Stomach smooth muscle (tissue), 2 donors: ENCODE data around the gene TUBA1B.
"Not testable (repeated sequence)": the region's sequence is repeated elsewhere in the genome, so short reads cannot be mapped to it uniquely, and the experiment has no call there.

ENCODE experiments used
- H3K27ac ChIP-seq: one replicate; pipeline ENCODE4 v1.7.0; 2013; ENCODE audit warnings: mild to moderate bottlenecking, low read length, inconsistent platforms
- H3K27me3 ChIP-seq, 2 donors: one replicate each; pipeline ENCODE4 v1.7.0; 2013; ENCODE audit warnings: low read length in 2 of 2; ENCODE audit not compliant: insufficient read depth in 2 of 2, control insufficient read depth in 1 of 2
- H3K36me3 ChIP-seq, 2 donors: one replicate each; pipeline ENCODE4 v1.7.0; 2013; ENCODE audit warnings: low read length in 2 of 2; ENCODE audit not compliant: control insufficient read depth in 2 of 2, insufficient read depth in 2 of 2
- H3K4me1 ChIP-seq: one replicate; pipeline ENCODE4 v1.7.0; 2013; ENCODE audit warnings: low read length; ENCODE audit not compliant: control insufficient read depth, insufficient read depth
- H3K4me3 ChIP-seq, 2 donors: one replicate each; pipeline ENCODE4 v1.7.0; 2013; ENCODE audit warnings: low read length in 2 of 2
- H3K9ac ChIP-seq, 2 donors: one replicate each; pipeline ENCODE4 v1.7.0; 2013; ENCODE audit warnings: low read length in 2 of 2, mild to moderate bottlenecking in 1 of 2
- H3K9me3 ChIP-seq, 2 donors: one replicate each; pipeline ENCODE4 v1.7.0; 2013; ENCODE audit warnings: low read length in 2 of 2; ENCODE audit not compliant: control insufficient read depth in 2 of 2
- donor health status: healthy.
- donor health status: Pancreatic carcinoma.

TUBA1B gene

DNA sequence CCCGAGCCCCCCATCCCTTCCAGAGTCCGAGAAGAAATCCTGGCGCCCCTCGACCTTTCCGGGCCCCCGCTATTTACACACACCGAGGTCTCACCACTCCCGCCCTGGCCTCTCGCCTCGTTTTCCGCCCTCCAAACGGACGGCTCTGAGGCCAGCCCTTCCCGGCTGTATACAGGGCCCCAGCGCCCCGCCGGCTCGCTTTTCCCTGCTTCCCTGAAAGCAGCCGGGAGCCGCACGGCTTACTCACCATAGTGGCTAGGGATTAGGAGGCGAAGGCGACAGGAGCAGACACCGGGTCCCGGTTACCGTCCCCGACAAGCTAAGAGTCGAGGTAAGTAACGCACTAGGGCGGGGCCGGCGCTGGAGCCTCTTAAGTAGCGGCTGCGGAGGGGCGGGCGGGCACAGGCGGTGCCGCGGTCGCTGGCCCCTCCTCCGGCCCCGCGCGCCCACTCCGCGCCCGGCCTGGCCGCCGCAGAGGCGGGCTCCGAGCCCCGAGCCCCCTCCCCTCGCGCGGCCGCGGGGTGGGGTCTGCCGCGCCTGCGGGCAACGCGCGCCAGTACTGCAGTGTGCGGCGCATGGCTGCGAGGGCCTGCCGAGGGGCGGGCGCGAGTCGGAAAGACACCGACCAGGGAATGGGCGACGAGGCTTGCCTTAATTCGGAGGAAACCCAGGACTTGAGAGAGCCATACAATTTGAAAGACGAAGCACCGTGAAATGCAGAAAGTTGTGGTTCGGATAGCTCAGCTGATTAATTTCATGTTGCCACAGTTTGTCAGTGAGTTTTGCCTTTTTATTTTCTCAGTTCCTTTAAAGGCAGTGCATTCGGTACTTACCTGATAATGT lies at the start of gene TUBA1B:
Gene TUBA1B, minus strand, starts transcription at position 345 of the 843 bp plus-strand sequence. Its CDS starts 95 bp downstream, at position 250.
- Histone ChIP-seq H3K9me3 (no peaks in the 10 kb centered on the region), H3K4me1 (peaks cover 25% of the 10 kb centered on the region), H3K27ac (peak within 1 kb of the TSS; percentile 98)

DNA sequence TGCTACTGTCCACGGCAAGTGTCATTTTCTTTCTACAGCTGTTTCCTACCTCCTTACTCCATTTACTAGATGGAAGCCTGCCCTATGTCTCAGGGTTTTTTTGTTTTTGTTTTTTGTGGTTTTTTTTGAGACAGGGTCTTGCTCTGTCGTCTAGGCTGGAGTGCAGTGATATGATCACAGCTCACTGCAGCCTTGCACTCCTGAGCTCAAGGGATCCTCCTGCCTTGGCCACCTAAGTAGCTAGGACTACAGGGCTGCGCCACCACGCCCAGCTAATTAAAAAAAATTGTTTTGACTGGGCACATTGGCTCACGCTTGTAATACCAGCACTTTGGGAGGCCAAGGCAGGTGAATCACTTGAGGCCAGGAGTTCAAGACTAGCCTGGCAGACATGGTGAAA lies 43.0 kb upstream of the TUBA1B start:
- H3K4me3 ChIP-seq, result no peak overlapping the region

More for the DNA sequence above, at the start of gene TUBA1B:
- Histone ChIP-seq H3K36me3 (peaks cover 14 to 19% of the 10 kb centered on the region in 2 donors), H3K9ac (peak within 1 kb of the TSS; percentile 93 to 97), H3K4me3 (peak within 1 kb of the TSS; percentile 98), H3K27me3 (no peaks in the 10 kb centered on the region)

DNA sequence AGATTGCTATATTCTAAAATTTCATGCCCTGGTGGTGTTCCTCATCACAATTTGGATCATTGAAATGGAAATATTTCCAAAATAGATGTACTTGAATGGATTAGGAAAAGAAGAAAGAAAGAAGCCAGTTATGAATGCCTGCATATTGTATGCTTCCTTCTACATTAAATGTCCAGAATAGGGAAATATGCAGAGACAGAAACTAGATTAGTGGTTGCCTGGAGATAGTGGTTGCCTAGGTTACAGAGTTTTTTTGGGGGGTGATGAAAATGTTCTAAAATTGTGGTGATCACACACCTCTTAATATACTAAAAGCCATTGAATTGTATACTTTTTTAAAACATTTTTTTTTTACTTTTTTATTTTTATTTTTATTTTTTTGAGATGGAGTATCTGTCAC lies 39.7 kb upstream of the TUBA1B start:
- H3K9ac ChIP-seq, result no peak overlapping the region
- H3K27me3 ChIP-seq, result no peaks in the 10 kb centered on the region
- H3K4me3 ChIP-seq, result no peak overlapping the region
- no peaks in the 10 kb centered on the region for H3K4me1 ChIP-seq
- H3K27ac ChIP-seq, result no peak overlapping the region
- no peaks in the 10 kb centered on the region for H3K36me3 ChIP-seq
- no peaks in the 10 kb centered on the region for H3K9me3 ChIP-seq

More for the DNA sequence above, 43.0 kb upstream of the TUBA1B start:
- no peak overlapping the region for H3K27ac ChIP-seq
- peaks cover 0 to 3% of the 10 kb centered on the region in 2 donors for H3K9me3 ChIP-seq
- H3K27me3 ChIP-seq, result no peaks in the 10 kb centered on the region
- no peaks in the 10 kb centered on the region for H3K4me1 ChIP-seq
- no peak overlapping the region for H3K9ac ChIP-seq
- H3K36me3 ChIP-seq, result no peaks in the 10 kb centered on the region

GRCh38 chr12:49165114-49165513 lies 33.9 kb upstream of the TUBA1B start:
- Histone ChIP-seq H3K4me3 (no peak overlapping the region), H3K9me3 (no peaks in the 10 kb centered on the region), H3K4me1 (no peaks in the 10 kb centered on the region), H3K9ac (no peak overlapping the region), H3K36me3 (no peaks in the 10 kb centered on the region), H3K27ac (no peak overlapping the region), H3K27me3 (no peaks in the 10 kb centered on the region)

- not testable (repeated sequence) for H3K9me3 ChIP-seq, H3K36me3 ChIP-seq, H3K9ac ChIP-seq, H3K4me3 ChIP-seq, H3K27me3 ChIP-seq, H3K4me1 ChIP-seq, H3K27ac ChIP-seq
These were observed 30.7 kb upstream of the TUBA1B start for GRCh38 chr12:49161901-49162300.

GRCh38 chr12:49161092-49161795 lies 30.0 kb upstream of the TUBA1B start:
- Histone ChIP-seq H3K4me3 (no peak overlapping the region), H3K9ac (no peak overlapping the region), H3K27me3 (no peaks in the 10 kb centered on the region), H3K9me3 (no peaks in the 10 kb centered on the region), H3K27ac (no peak overlapping the region), H3K4me1 (no peaks in the 10 kb centered on the region), H3K36me3 (no peaks in the 10 kb centered on the region)

GRCh38 chr12:49160399-49160798 lies 29.2 kb upstream of the TUBA1B start:
- H3K4me1 ChIP-seq, result no peaks in the 10 kb centered on the region
- no peaks in the 10 kb centered on the region for H3K27me3 ChIP-seq
- H3K9ac ChIP-seq, result no peak overlapping the region
- H3K9me3 ChIP-seq, result no peaks in the 10 kb centered on the region
- no peak overlapping the region for H3K27ac ChIP-seq
- no peak overlapping the region for H3K4me3 ChIP-seq
- no peaks in the 10 kb centered on the region for H3K36me3 ChIP-seq

DNA sequence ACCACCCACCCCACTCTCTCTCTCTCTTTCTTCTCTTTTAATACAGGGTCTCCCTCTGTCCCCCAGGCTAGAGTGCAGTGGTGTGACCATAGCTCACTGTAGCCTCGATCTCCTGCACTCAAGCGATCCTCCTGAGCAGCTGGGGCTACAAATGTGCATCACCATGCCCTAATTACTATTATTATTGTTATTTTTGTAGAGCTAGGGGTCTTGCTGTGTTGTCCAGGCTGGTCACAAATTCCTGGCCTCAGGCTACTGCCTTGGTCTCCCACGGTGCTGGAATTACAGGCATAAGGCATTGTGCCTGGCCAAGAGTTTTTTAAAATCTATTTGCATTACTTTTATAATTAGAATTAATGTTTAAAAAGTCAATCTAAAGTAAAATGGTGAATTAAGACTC lies 23.0 kb upstream of the TUBA1B start:
- no peak overlapping the region for H3K9ac ChIP-seq
- no peaks in the 10 kb centered on the region for H3K4me1 ChIP-seq
- H3K36me3 ChIP-seq, result no peaks in the 10 kb centered on the region
- H3K27me3 ChIP-seq, result no peaks in the 10 kb centered on the region
- H3K9me3 ChIP-seq, result no peaks in the 10 kb centered on the region
- no peak overlapping the region for H3K27ac ChIP-seq
- H3K4me3 ChIP-seq, result no peak overlapping the region

DNA sequence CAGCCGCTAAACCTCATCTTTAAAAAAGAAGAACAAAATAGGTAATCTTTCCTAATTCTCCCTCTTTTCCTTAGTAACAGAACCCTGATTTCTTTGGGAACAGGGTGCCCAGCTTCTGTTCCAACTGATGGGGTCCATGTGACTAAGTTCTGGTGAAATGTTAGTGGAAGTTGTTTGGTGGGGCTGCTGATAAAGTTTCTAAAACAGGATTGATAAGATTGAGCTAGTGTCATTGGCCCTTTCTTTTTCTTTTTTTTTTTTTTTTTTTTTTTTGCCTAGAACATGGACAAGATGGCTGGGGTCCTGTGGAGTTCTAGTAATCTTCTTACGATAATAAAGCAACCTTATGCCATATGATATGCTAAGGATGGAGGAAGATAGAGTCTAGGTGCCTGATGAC lies 16.2 kb upstream of the TUBA1B start:
- H3K36me3 ChIP-seq, result no peaks in the 10 kb centered on the region
- H3K27me3 ChIP-seq, result no peaks in the 10 kb centered on the region
- H3K4me1 ChIP-seq, result no peaks in the 10 kb centered on the region
- H3K27ac ChIP-seq, result no peak overlapping the region
- H3K9me3 ChIP-seq, result no peaks in the 10 kb centered on the region
- H3K9ac ChIP-seq, result no peak overlapping the region
- no peak overlapping the region for H3K4me3 ChIP-seq

GRCh38 chr12:49146406-49146805 lies 15.2 kb upstream of the TUBA1B start:
- Histone ChIP-seq H3K9me3 (no peaks in the 10 kb centered on the region), H3K36me3 (no peaks in the 10 kb centered on the region), H3K9ac (no peak overlapping the region), H3K27me3 (no peaks in the 10 kb centered on the region), H3K27ac (no peak overlapping the region), H3K4me1 (no peaks in the 10 kb centered on the region), H3K4me3 (no peak overlapping the region)

GRCh38 chr12:49144384-49144783 lies 13.2 kb upstream of the TUBA1B start:
- Histone ChIP-seq H3K27ac (no peak overlapping the region), H3K27me3 (no peaks in the 10 kb centered on the region), H3K4me1 (no peaks in the 10 kb centered on the region), H3K9me3 (no peaks in the 10 kb centered on the region), H3K36me3 (no peaks in the 10 kb centered on the region), H3K4me3 (no peak overlapping the region), H3K9ac (no peak overlapping the region)
